ENCODE results near the gene SLC12A3.

- TF ChIP-seq CTCF (conservative IDR thresholded peaks at IDR 0.05), result no peak
- no peak for TF ChIP-seq ZFX (IDR thresholded peaks at IDR 0.05)
These were observed 16.7 kb upstream of the SLC12A3 start for GRCh38 chr16:56848029-56848936.

All from C4-2B (cell line).